Retinal pigment epithelial cell (primary cell): ENCODE results near the gene HOXC10.

Experiments
- DNase-seq: peaks from one replicate; pipeline ENCODE4 v3.0.0-alpha.2; 2010; ENCODE audit warnings: low read depth
- H3K4me3 ChIP-seq: 2 replicates; pipeline ENCODE4 v1.5.1; 2011; ENCODE audit warnings: mild to moderate bottlenecking, low read length, control low read depth, moderate library complexity
- TF ChIP-seq, protein P1 (sequence below): conservative IDR thresholded peaks from 2 replicates; pipeline ENCODE4 v1.5.1; 2011; ENCODE audit warnings: low read depth, low read length, control low read depth, inconsistent platforms

HOXC10 gene

GRCh38 chr12:54004063-54004840 lies 19.3 kb downstream of the HOXC10 start:
- DNase-seq, result no peak
- TF ChIP-seq, protein P1, sequence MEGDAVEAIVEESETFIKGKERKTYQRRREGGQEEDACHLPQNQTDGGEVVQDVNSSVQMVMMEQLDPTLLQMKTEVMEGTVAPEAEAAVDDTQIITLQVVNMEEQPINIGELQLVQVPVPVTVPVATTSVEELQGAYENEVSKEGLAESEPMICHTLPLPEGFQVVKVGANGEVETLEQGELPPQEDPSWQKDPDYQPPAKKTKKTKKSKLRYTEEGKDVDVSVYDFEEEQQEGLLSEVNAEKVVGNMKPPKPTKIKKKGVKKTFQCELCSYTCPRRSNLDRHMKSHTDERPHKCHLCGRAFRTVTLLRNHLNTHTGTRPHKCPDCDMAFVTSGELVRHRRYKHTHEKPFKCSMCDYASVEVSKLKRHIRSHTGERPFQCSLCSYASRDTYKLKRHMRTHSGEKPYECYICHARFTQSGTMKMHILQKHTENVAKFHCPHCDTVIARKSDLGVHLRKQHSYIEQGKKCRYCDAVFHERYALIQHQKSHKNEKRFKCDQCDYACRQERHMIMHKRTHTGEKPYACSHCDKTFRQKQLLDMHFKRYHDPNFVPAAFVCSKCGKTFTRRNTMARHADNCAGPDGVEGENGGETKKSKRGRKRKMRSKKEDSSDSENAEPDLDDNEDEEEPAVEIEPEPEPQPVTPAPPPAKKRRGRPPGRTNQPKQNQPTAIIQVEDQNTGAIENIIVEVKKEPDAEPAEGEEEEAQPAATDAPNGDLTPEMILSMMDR, result no peak
- H3K4me3 ChIP-seq, result no peak overlapping the region

DNA sequence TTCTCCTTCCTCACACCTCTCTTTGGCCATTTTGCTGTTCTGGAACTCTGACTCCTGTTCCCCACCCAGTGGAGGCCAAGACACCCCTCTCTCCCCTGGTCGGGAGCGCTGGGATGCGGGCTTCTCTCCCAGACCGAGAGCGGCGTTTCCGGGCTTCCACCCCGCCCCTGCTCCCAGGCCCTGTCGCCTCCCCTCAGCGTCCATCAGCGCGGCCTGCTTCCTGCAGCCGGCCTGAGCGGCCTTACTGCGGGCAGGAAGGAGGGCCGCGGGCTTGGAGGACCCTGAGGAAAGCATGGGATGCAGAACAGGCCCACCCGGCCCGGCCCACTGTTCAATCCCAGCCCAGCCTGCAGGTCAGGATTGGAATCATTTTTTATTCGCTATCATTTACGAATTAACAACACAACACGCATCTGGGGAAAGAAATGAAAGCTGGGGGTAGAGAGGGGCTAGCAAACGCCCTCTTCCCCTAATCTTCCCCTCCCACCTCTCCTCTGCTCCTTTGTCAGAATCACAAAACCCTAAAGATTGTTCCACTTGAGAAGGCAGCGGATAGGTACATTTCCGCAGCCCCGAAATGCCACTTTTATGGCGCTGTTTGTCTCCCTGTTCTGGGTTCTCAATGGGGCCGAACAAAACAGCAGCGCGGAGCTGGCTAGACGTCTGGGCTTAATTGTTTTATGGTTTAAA lies 20.0 kb downstream of the HOXC10 start:
- DNase-seq, result no peak
- TF ChIP-seq, protein P1, result no peak
- H3K4me3 ChIP-seq, result no peak overlapping the region

GRCh38 chr12:54005531-54005852 lies 20.5 kb downstream of the HOXC10 start:
- no peak for DNase-seq
- TF ChIP-seq, protein P1, result no peak
- H3K4me3 ChIP-seq, result no peak overlapping the region

- TF ChIP-seq, protein P1, result peak; percentile 84
- H3K4me3 ChIP-seq, result no peak overlapping the region
- DNase-seq, result no peak
Observed at GRCh38 chr12:54005853-54006558, 21.1 kb downstream of the HOXC10 start.

DNA sequence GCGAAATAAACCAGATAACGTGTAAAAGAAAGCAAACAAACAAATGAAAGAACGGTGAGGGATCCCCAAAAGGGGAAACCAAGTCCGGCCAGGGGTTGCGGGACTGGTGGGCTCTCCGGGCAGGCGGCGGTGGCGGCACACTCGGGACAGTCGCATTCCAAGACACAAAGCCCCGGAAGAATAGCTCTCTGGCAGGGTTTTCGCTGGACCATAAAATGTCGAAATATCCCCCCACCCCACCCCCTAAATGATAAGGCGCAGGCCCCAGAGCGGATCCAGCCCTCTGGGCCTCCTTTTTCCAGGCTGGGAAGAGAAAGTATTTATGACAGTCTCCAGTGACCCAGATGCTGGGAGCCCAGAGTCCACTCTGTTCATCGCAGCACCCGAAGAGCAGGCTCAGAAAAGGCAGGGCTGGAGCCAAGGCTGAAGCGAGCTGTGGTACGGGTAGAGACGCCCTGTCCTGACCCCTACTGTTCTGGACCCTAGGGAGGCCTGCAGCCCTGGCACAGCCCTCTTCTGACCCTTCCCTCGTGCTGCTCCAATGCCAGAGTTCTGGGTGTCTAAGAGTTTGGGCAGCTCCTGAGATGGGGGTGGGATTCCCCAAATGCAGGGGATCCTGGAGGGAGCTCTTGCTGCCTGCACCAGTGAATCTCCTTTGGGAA lies 21.7 kb downstream of the HOXC10 start:
- TF ChIP-seq, protein P1, result no peak

GRCh38 chr12:54007538-54008259 lies 22.8 kb downstream of the HOXC10 start:
- H3K4me3 ChIP-seq, result no peak overlapping the region
- DNase-seq, result no peak
- TF ChIP-seq, protein P1, result no peak

More for the DNA sequence above, 21.7 kb downstream of the HOXC10 start:
- H3K4me3 ChIP-seq, result no peak overlapping the region
- no peak for DNase-seq
